ENCODE measurements around the gene EGLN3. TPM values are rescaled to one million over a fixed set of nuclear protein-coding genes. Genes with fewer than 3 reads are reported as not detected.

Gene EGLN3
- total RNA-seq, 1 experiment from 2014 or later, result 20.0 TPM

- no peak overlapping the region for H3K27ac Mint-ChIP-seq
- ChIA-PET CTCF (no interaction called here), POLR2A (no interaction called here)
- no peak for TF ChIP-seq ERG (CRISPR knock-in tag; IDR thresholded peaks at IDR 0.05)
- no peak for TF ChIP-seq PRRX2 (CRISPR knock-in tag; IDR thresholded peaks at IDR 0.05)
- no peak for TF ChIP-seq KAT7 (CRISPR knock-in tag; IDR thresholded peaks at IDR 0.05; ENCODE audit: borderline replicate concordance)
- TF ChIP-seq, protein P1, sequence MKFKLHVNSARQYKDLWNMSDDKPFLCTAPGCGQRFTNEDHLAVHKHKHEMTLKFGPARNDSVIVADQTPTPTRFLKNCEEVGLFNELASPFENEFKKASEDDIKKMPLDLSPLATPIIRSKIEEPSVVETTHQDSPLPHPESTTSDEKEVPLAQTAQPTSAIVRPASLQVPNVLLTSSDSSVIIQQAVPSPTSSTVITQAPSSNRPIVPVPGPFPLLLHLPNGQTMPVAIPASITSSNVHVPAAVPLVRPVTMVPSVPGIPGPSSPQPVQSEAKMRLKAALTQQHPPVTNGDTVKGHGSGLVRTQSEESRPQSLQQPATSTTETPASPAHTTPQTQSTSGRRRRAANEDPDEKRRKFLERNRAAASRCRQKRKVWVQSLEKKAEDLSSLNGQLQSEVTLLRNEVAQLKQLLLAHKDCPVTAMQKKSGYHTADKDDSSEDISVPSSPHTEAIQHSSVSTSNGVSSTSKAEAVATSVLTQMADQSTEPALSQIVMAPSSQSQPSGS (CRISPR knock-in tag; IDR thresholded peaks at IDR 0.05; ENCODE audit: borderline replicate concordance, low read depth), result no peak
- no peak for TF ChIP-seq OVOL2 (CRISPR knock-in tag; IDR thresholded peaks at IDR 0.05; ENCODE audit: borderline replicate concordance)
- TF ChIP-seq ELF4 (CRISPR knock-in tag; IDR thresholded peaks at IDR 0.05; ENCODE audit: low read depth), result no peak
- no peak for TF ChIP-seq TCF7 (CRISPR knock-in tag; IDR thresholded peaks at IDR 0.05; ENCODE audit: low read depth)
- no peak for TF ChIP-seq NFYB (CRISPR knock-in tag; conservative IDR thresholded peaks at IDR 0.05; ENCODE audit: low read depth)
- no peak for TF ChIP-seq ZNF532 (CRISPR knock-in tag; IDR thresholded peaks at IDR 0.05; ENCODE audit: borderline replicate concordance)
- no peak for TF ChIP-seq NR3C1 (CRISPR knock-in tag; conservative IDR thresholded peaks at IDR 0.05; ENCODE audit: low read depth)
- TF ChIP-seq ESRRA (CRISPR knock-in tag; IDR thresholded peaks at IDR 0.05; ENCODE audit: borderline replicate concordance), result no peak
- TF ChIP-seq ZNF416 (CRISPR knock-in tag; IDR thresholded peaks at IDR 0.05), result no peak
- no peak for TF ChIP-seq TEAD1 (CRISPR knock-in tag; IDR thresholded peaks at IDR 0.05)
- TF ChIP-seq, protein P2, sequence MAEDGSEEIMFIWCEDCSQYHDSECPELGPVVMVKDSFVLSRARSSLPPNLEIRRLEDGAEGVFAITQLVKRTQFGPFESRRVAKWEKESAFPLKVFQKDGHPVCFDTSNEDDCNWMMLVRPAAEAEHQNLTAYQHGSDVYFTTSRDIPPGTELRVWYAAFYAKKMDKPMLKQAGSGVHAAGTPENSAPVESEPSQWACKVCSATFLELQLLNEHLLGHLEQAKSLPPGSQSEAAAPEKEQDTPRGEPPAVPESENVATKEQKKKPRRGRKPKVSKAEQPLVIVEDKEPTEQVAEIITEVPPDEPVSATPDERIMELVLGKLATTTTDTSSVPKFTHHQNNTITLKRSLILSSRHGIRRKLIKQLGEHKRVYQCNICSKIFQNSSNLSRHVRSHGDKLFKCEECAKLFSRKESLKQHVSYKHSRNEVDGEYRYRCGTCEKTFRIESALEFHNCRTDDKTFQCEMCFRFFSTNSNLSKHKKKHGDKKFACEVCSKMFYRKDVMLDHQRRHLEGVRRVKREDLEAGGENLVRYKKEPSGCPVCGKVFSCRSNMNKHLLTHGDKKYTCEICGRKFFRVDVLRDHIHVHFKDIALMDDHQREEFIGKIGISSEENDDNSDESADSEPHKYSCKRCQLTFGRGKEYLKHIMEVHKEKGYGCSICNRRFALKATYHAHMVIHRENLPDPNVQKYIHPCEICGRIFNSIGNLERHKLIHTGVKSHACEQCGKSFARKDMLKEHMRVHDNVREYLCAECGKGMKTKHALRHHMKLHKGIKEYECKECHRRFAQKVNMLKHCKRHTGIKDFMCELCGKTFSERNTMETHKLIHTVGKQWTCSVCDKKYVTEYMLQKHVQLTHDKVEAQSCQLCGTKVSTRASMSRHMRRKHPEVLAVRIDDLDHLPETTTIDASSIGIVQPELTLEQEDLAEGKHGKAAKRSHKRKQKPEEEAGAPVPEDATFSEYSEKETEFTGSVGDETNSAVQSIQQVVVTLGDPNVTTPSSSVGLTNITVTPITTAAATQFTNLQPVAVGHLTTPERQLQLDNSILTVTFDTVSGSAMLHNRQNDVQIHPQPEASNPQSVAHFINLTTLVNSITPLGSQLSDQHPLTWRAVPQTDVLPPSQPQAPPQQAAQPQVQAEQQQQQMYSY (CRISPR knock-in tag; IDR thresholded peaks at IDR 0.05), result no peak
- TF ChIP-seq NFE2L1 (CRISPR knock-in tag; IDR thresholded peaks at IDR 0.05), result no peak
- H3K9me3 Mint-ChIP-seq, result no peaks in the 10 kb centered on the region
- H3K27me3 Mint-ChIP-seq (ENCODE audit: low read depth), result no peaks in the 10 kb centered on the region
- DNase-seq (ENCODE audit: low spot score) (no peak), ATAC-seq (no peak)
- H3K4me3 Mint-ChIP-seq, result no peak overlapping the region
- no peaks in the 10 kb centered on the region for H3K36me3 Mint-ChIP-seq
- H3K4me1 Mint-ChIP-seq, result no peaks in the 10 kb centered on the region
These were observed 49.0 kb upstream of the EGLN3 start for GRCh38 chr14:33999771-34000291.

GRCh38 chr14:33997611-33998010 lies 46.7 kb upstream of the EGLN3 start:
- no peaks in the 10 kb centered on the region for H3K27me3 Mint-ChIP-seq (ENCODE audit: low read depth)
- H3K36me3 Mint-ChIP-seq, result no peaks in the 10 kb centered on the region
- ATAC-seq (no peak), DNase-seq (ENCODE audit: low spot score) (no peak)
- POLR2A ChIA-PET, result no interaction called here
- H3K4me1 Mint-ChIP-seq, result no peaks in the 10 kb centered on the region
- CTCF ChIA-PET, result no interaction called here
- H3K9me3 Mint-ChIP-seq, result no peaks in the 10 kb centered on the region
- H3K27ac Mint-ChIP-seq, result no peak overlapping the region
- H3K4me3 Mint-ChIP-seq, result no peak overlapping the region
- TF ChIP-seq HMGA2 (CRISPR knock-in tag; IDR thresholded peaks at IDR 0.05), result no peak
- no peak for TF ChIP-seq ZNF121 (CRISPR knock-in tag; IDR thresholded peaks at IDR 0.05)
- TF ChIP-seq, protein P3, sequence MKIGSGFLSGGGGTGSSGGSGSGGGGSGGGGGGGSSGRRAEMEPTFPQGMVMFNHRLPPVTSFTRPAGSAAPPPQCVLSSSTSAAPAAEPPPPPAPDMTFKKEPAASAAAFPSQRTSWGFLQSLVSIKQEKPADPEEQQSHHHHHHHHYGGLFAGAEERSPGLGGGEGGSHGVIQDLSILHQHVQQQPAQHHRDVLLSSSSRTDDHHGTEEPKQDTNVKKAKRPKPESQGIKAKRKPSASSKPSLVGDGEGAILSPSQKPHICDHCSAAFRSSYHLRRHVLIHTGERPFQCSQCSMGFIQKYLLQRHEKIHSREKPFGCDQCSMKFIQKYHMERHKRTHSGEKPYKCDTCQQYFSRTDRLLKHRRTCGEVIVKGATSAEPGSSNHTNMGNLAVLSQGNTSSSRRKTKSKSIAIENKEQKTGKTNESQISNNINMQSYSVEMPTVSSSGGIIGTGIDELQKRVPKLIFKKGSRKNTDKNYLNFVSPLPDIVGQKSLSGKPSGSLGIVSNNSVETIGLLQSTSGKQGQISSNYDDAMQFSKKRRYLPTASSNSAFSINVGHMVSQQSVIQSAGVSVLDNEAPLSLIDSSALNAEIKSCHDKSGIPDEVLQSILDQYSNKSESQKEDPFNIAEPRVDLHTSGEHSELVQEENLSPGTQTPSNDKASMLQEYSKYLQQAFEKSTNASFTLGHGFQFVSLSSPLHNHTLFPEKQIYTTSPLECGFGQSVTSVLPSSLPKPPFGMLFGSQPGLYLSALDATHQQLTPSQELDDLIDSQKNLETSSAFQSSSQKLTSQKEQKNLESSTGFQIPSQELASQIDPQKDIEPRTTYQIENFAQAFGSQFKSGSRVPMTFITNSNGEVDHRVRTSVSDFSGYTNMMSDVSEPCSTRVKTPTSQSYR (CRISPR knock-in tag; IDR thresholded peaks at IDR 0.05), result no peak
- TF ChIP-seq GABPB1 (CRISPR knock-in tag; IDR thresholded peaks at IDR 0.05), result no peak
- TF ChIP-seq CBFB (CRISPR knock-in tag; IDR thresholded peaks at IDR 0.05; ENCODE audit: low read depth), result no peak
- no peak for TF ChIP-seq NR2C2 (CRISPR knock-in tag; IDR thresholded peaks at IDR 0.05)
- TF ChIP-seq JAZF1 (CRISPR knock-in tag; IDR thresholded peaks at IDR 0.05), result no peak
- TF ChIP-seq ERG (CRISPR knock-in tag; IDR thresholded peaks at IDR 0.05), result no peak
- TF ChIP-seq PRRX2 (CRISPR knock-in tag; IDR thresholded peaks at IDR 0.05), result no peak
